NCI-H2196 (cell line): Measurements from ENCODE around the gene TTC33.
A peak's percentile ranks its signal among the peaks of the same experiment; 100 is the strongest.
"Not testable (repeated sequence)": the region's sequence is repeated elsewhere in the genome, so short reads cannot be mapped to it uniquely, and the experiment has no call there.

Source experiments
- DNase-seq: peaks from one replicate; lab custom pipeline; 2025; ENCODE audit not compliant: unreplicated experiment; lab: John Stamatoyannopoulos, UW

Gene TTC33, protein sequence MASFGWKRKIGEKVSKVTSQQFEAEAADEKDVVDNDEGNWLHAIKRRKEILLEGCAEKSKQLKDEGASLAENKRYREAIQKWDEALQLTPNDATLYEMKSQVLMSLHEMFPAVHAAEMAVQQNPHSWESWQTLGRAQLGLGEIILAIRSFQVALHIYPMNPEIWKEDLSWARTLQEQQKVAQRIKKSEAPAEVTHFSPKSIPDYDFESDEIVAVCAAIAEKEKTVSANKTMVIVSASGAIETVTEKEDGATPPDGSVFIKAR

DNA sequence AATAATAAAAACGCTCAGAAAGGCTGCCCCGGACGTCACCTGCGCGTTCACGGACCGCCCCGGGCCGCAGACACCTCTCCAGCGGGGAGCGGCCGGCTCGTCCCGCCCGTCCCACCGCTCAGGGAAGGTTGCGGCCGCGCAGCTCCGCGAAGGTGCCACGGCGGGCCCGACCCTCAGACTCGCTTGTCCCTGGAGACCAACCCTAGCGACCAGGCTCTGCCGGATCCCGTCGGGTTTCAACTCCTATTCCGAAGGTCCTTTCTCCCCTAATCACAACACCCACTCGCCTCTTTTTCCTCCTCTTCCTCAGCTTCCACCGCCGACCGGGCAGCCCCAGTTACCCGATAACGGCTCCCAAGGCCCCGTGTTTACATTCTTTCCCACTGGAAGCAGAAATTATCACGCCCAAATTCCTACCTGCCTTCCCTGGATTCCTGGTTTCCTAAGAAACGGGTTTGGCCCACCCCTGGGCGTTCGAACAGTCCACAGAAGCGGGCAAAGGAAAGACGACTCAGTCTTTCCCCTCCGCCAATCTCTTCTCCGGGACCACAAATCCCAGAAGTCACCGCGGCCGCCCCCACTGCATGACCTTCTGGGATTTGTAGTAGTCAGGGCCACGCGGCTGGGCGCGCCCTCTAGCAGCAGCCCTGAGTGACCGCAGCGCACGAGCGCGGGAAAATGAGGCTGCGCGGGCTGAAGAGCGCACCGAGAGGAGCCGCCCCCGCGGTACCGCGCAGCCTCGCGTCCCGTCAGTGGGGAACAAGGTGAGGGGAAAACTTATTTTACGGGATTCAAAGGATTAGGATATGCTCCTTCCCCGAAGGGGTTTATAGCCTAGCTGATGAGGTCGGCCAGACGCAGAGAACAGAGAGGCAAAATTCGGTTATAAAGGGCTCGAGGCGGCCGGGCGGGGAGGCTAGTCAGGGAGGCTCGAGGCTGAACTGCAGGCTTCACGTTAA lies at the start of gene TTC33:
Gene TTC33 (minus strand): TSS at position 555 of the 959 bp plus-strand sequence. CDS start 8,943 bp downstream, outside the sequence.
- peak; percentile 98 for DNase-seq

DNA sequence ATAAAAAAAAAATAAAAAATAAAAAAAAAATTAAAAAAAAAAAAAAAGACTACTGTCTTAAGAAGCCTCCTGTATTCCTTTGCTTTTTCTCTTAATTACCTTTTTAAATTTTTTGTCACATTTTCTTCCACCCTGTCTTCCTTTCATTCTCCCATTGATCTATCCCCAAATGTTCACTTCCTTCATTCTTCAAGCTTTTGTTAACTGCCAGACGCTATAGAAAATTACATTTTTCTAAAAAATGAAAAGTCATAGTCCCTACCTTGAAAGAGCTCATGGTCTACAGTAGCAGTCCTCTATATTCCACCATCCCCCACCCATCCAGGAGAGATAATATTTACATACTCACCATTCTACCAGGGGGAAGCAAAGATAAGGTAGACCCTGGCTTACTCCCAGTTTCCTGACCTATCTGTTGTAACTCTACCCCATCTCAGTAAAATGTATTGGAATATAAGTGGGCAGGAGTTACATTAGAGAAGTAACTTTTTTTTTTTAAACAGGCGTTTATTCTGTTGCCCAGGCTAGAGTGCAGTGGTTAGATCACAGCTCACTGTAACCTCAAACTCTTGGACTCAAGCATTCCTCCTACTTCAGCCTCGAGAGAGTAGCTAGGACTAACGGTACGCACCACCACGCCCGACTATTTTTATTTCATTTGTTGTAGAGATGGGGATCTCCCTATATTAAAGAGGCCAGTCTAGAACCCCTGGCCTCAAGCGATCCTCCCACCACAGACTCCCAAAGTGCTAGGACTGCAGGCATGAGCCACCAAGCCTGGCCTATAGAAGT lies 46.2 kb upstream of the TTC33 start:
- DNase-seq: no peak

DNA sequence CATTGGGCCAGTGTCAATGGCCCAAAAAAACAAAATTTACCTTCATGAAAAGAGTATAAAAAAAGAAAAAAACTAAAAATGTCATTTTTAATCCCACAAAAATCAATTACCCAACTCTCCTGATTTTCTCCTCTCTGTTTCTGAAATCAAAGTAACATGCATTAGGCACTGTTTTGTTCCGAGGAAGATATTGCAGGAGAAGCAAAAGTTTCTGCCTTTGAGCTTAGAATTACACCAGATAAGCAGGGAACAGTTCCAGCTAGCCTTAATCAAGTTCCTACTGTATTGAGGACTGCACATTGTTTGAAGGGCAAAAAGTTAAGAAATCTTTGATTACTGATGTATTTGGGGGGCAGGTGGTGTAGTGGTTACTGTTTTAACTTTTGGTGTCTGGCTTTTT lies 43.5 kb upstream of the TTC33 start:
- DNase-seq: no peak

DNA sequence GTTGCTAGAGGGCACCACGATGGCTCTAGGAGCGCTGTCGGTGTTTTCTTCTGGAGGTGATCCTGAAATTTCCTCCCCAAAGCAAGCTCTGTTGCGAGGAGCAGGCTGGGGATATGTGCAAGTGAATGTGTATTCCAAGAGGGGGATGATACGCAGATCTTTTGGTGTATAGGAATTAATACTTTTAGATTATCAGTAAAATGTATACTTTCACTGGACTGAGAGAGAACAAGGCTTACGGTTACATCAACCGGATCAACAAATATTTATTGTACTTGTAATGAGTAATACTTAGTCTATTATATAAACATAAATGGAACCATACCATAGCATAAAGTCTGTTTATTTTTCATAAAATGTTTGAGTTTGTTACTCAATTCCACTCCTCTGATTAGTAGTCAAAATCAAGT lies 43.0 kb upstream of the TTC33 start:
- no peak for DNase-seq

DNA sequence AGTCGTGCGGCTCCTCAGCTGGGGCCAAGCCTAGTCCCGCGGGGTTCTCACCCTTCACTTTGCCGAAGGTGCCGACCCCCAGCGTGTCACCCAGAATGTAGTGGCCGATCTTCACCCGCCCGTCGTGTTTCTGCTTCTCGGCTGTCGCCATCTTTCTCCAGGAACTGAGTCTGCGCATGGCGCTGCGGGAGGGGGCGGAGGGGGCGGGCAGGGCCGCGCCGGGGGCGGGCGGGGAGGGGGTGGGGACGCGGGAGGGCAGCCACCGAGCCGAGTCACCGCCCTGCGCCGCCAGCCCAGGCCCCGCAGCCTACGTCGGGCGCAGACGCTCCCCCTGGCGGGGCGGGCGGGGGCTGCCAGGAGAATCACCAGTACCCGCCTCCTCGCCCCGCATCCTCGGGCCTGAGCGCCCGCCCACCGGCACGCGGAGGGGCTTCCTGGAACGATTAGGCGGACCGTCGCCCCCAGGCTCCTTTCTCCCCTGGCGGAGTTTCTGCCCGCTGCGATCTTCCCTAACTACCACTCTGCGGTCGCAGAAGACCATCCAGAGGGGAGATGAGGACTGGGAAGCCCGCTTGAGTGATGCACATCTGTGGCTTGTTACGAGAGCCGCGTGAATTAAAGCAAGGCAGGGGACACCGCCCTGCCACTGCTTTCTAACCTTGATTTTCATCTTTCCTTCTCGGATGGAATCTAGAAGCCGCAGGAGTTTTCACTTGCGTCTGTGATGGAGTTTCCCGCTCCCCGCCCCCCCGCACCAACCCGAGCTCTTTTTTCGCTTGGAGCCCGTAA lies 42.4 kb upstream of the TTC33 start, which contains the start of gene PRKAA1:
Gene PRKAA1 (minus strand): TSS at position 363 of the 789 bp plus-strand sequence. CDS start 185 bp downstream, at position 178.
- peak; percentile 94 for DNase-seq

DNA sequence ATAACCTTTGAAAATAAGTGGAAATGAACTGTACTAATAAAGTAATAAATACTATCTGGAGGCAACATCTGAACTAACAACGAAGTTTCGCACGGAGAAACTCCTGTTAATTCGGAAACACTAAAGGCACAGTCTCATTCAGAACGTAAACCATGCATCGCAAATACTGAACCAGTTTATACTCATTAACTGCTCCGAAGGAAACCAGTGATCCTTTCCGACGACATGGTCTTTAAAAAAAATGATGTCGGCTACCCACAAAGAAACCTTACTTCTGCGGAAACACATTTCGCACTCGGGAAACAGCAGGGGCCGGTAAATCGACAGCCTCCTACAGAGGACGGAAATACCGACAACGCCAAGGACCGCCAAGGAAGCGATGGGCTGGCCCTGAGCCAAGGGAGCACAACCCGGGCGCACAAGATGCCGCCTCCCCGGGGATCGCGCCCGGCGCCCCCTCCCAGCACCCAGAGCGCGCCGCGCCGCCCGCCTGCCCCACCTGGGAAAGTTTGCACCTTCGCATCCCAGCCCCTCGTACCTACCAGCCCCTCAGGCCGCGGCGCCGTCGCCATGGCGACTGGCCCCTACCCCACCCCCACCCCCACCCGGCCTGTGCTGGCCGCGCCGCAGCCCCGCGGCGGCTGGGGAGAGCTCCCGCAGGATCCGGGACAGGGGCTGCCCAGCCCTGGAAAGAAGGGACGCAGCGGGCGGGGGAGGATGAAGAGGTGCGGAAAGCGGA lies 41.7 kb upstream of the TTC33 start:
- peak; percentile 65 for DNase-seq

DNA sequence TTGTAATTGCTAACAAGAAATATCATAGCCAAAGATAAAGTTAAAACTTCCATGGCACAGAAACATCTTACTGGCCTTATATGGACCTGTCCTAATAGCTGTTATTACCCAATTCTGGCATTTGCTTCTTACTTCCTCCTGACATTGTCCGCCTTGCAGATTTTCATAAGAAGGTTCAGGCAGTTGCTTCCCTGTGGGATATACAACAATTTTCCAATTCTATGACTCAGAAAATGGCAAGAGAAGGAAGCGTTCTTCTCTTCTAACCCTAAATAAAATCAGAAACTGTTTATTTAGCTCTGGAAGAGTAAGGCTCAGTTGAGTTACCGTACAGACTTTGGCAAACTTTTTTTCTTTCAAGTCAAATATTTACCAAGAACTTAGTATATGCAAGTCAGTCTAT lies 40.7 kb upstream of the TTC33 start:
- no peak for DNase-seq

DNA sequence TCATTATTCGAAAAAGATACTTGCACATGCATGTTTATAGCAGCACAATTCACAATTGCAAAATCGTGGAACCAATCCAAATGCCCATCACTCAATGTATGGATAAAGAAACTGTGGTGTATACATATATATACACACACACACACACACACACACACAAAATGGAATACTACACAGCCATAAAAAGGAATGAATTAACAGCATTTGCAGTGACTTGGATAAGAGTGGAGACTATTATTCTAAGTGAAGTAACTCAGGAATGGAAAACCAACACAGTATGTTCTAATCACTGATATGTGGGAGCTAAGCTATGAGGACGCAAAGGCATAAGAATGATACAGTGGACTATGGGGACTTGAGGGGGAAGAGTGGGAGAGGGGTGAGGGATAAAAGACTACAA lies 39.1 kb upstream of the TTC33 start:
- not testable (repeated sequence) for DNase-seq

DNA sequence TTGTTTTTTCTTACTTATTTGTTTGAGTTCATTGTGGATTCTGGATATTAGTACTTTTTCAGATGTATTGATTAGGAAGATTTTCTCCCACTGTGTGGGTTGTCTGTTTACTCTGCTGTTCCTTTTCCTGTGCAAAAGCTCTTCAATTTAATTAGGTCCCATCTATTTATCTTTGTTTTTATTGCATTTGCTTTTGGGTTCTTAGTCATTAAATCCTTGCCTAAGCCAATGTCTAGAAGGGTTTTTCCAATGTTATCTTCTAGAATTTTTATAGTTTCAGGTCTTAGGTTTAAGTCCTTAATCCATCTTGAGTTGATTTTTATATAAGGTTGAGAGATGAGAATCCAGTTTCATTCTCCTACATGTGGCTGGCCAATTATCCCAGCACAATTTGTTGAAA lies 38.6 kb upstream of the TTC33 start:
- not testable (repeated sequence) for DNase-seq

DNA sequence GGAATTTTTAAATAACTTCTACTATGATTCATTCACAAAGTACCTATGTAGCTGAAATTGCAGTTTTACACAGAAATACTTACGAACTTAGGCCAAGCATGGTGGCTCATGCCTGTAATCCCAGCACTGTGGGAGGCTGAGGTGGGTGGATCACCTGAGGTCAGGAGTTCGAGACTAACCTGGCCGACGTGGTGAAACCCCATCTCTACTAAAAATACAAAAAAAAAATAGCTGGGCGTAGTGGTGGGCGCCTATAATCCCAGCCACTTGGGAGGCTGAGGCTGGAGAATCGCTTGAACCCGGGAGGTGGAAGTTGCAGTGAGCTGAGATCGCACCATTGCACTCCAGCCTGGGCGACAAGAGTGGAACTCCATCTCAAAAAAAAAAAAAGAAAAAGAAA lies 36.9 kb upstream of the TTC33 start:
- not testable (repeated sequence) for DNase-seq

DNA sequence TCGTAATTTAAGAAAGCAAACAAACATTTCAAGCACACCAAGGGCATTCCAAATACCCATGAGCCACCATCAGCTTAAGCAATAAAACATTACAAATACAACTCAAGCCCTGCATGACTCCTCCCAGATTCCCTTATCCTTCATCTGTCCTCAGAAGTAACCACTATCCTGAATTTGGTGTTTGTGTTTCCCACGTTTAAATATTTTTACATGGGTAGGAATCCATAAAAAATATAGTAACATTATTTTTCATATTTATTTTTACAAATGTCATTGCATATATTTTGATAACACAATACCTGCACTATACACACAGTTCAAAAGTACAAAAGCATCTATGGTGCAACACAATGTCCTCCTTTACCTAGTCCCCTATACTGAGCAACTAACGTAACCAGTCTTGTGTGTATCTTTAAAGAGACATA lies 36.0 kb upstream of the TTC33 start:
- no peak for DNase-seq

DNA sequence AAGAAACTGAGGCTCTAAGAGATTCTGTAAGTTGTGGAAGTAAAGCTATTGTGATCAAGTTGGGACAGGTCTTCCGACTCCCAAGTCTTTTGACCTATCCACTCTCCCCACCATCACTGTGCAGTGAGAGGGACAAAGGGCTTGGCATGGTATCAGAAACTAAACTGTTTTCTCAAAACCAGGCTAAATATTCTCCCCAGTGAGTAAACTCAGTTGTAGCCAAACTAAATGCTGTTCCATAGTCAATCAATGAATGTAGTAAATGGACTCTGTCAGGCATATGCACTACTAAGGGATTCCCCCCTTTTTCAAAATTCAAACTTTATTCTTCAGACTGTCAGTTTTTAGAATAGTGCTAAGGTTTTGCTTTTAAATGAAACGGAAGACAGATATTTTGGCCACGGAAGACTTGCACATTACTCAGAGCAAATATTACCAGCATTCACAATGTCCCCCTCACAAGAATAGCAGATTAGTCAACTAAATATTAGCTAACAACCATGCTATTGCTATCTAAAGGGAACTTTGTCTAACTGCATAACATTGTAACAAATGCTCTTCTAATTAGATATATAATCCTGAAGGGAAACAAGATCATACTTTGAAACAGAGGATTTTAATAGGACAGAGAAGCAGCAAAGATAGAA lies 35.3 kb upstream of the TTC33 start:
- DNase-seq: no peak

DNA sequence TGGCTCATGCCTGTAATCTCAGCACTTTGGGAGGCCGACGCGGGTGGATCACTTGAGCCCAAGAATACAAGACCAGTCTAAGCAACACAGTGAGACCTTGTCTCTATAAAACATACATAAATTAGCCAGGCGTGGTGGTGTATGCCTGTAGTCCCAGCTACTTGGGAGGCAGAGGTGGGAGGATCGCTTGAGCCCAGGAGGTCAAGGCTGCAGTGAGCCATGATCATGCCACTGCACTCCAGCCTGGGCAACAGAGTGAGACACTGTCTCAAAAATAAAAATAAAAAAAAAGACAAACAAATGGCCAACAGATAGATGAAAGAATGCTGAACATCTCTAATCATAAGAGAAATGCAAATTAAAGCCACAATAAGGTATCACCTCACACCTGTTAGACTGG lies 33.2 kb upstream of the TTC33 start:
- not testable (repeated sequence) for DNase-seq

DNA sequence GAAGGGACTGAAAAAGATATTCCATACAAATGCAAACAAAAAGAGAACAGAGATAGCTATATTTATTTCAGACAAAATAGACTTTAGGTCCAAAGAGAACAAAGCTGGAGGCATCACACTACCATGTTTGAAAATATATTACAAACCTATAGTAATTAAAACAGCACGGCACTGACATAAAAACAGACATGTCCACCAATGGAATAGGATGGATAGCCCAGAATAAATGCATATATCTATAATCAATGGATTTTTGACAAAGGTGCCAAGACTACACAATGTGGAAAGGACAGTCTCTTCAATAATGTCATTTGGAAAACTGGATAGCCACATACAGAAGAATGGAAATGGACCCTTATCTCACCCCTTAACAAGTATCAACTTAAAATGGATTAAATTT lies 32.2 kb upstream of the TTC33 start:
- no peak for DNase-seq

DNA sequence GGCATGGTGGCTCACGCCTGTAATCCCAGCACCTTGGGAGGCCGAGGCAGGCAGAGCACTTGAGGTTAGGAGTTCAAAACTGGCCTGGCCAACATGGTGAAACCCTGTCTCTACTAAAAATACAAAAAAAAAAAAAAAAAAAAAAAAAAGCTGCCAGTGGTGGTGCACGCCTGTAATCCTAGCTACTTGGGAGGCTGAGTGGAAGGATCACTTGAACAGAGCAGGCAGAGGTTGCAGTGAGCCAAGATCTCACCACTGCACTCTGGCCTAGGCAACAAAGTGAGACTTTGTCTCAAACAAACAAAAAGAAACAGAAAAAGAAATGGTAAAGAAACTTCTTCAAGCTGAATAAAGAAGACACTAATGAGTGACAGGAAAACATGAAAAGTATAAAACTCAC lies 30.9 kb upstream of the TTC33 start:
- not testable (repeated sequence) for DNase-seq

DNA sequence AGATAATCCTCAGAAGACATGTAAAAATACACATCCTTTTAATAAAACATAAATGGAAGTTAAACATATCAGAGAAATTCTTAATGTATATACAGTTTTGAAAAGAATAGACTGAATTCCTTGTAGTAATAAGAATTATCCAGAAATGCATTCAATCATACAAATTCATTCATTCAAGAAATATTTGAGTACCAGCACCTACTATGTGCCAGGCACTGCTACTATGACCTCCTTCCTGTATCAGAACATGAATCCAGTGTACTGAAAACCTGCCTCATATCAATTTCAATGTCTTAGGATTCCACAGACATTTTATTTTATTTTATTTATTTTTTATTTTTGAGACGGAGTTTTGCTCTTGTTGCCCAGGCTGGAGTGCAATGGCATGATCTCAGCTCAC lies 29.2 kb upstream of the TTC33 start:
- DNase-seq: no peak

DNA sequence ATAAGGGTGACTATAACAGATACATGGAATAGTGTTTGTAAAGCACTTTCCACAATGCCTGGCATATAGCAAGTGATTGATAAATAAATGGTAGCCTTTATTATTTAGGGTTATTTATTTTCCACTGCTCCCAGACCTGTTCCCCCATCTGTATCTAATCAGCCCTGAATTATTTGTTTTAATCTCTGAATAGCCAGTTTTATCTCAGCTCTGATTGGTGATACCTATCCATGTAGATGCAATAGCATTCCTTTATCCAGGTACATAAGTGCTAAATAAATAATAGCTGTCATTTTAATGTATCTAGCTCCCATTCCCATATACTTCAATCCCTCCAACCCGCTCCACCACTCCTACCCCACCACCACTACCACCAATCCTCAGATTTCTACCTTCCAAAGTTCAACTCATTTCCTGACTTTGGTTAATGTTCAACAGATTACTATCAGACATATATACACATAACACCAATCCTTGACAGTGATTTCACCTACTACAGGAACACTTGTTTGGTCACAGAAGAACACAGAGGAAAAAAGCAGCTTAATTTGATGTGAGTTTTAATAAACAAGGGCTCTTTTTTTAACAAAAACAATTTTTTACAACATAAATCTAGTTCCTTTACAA lies 28.4 kb upstream of the TTC33 start:
- DNase-seq: no peak

DNA sequence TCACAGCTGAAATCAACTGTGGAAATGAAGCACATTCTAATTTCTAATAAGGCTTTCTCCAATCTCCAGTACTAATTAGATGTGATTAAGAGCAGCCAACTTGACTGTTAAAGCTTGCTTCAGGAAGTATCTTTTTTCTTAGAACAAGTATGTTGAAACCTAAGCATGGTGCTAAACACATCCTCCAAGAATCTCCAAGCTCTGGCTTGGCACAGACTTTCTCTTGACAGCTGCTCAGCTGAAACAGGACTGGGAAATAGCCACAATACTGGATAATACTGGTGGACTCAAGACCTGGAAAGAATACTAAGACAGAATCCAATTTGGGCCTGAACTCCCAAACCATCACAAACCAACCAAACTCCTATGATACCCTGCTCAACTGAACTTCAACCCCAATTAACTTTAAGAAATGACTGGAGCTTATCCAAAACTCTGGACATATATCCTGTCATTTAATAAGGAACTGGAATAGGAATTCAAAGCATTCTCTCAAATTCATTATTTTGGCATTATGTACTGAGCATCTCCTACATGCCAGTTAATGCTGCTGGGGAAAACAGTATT lies 26.2 kb upstream of the TTC33 start:
- DNase-seq: no peak
